Measurements from ENCODE around the gene SAMD13.

The SAMD13 gene

DNA sequence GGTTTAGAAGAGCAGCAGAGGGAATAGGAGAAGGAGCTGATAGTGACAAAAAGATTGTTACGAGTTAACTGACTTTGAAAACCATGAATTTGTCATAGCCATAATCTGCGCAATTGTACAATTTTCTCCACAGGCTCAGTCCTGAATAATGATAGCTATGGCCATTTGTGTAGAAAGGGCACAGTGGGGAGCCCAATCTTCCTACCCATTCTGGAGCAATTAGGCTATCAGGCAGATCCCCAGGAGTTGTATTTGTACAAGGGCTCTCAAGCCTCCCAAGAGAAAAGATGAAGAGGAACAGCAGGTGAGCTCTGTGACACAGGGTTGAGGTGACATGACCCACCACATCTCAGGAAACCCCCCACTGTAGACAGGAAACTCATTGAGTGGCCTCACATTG lies 42.1 kb upstream of the SAMD13 start:
- TF ChIP-seq, protein P1, sequence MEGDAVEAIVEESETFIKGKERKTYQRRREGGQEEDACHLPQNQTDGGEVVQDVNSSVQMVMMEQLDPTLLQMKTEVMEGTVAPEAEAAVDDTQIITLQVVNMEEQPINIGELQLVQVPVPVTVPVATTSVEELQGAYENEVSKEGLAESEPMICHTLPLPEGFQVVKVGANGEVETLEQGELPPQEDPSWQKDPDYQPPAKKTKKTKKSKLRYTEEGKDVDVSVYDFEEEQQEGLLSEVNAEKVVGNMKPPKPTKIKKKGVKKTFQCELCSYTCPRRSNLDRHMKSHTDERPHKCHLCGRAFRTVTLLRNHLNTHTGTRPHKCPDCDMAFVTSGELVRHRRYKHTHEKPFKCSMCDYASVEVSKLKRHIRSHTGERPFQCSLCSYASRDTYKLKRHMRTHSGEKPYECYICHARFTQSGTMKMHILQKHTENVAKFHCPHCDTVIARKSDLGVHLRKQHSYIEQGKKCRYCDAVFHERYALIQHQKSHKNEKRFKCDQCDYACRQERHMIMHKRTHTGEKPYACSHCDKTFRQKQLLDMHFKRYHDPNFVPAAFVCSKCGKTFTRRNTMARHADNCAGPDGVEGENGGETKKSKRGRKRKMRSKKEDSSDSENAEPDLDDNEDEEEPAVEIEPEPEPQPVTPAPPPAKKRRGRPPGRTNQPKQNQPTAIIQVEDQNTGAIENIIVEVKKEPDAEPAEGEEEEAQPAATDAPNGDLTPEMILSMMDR (conservative IDR thresholded peaks at IDR 0.05; ENCODE audit: low read depth, low read length), result no peak
- DNase-seq (ENCODE audit: low read depth), result no peak
- no peak overlapping the region for H3K4me3 ChIP-seq (ENCODE audit: low read depth, low read length)

DNA sequence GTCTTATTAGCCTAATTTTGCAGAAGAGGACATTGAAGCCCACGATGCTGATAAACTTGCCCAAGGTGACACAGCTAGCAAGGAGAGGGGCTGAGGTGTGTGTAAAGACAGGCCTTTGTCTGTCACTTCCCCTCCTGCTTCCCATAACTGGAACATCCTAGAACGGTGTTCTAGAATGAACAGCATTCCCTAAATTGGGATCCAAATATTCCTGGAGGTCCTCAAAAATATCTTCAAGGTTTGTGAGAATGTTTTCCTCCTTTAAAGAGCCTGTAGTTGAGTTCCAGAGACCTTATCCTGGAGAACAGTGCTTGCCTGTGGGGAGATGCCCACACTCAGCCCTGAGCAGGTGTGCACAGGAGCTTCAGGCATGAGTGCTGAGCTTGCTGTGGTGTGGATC lies 41.5 kb upstream of the SAMD13 start:
- no peak overlapping the region for H3K4me3 ChIP-seq (ENCODE audit: low read depth, low read length)
- no peak for DNase-seq (ENCODE audit: low read depth)
- TF ChIP-seq, protein P1 (conservative IDR thresholded peaks at IDR 0.05; ENCODE audit: low read depth, low read length), result no peak

DNA sequence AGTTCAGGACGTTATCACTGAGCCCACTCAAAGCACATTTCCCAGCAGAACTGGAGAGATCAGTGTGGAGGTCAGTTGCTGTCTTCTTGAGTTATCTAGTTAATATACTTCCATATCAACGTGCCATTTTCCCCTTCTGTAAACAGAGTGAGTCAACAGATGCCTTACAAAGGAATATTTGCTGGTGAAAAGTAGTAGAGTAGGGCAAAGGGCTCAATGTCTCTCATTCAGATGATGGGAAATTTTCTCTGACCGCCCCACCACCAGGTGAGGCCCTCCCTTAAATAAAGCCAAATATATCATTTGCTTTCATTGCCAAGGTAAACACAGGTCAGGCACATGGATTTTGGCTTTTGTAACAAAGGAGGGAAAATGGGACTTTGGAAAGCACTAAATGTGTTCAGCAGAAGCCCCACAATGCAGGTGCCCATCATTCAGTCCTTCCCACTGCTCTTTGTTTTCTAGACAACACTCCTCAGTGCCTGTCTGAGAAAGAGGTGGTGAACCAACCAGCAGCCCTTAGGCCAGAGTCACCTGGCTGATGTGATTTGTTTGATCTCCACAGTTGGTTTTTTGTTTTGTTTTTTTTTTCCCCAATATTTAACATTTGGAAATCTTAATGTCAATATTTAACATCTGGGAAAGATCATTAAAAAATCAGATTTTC lies 40.5 kb upstream of the SAMD13 start:
- no peak overlapping the region for H3K4me3 ChIP-seq (ENCODE audit: low read depth, low read length)
- DNase-seq (ENCODE audit: low read depth), result no peak
- TF ChIP-seq, protein P1 (conservative IDR thresholded peaks at IDR 0.05; ENCODE audit: low read depth, low read length), result no peak

DNA sequence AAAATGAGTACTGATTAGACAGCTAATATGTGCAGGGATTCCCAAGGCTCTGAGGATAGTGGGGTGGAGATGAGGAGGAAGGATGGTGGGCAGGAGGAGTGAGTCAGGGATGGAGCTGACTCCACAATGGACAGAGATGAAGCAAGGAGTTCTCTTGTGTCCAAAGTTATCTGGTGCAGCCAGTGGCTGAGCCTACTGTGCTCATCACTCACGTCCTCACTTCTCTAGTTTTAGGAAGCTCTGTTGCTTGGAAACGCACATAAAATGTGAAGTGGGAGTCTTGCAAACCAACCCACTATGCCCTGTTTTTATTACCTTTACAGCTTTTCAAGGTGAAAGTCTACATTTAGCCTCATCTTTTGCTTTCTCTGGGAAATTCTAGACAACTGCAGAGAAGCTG lies 36.5 kb upstream of the SAMD13 start:
- DNase-seq (ENCODE audit: low read depth), result no peak
- TF ChIP-seq, protein P1 (conservative IDR thresholded peaks at IDR 0.05; ENCODE audit: low read depth, low read length), result no peak
- no peak overlapping the region for H3K4me3 ChIP-seq (ENCODE audit: low read depth, low read length)

DNA sequence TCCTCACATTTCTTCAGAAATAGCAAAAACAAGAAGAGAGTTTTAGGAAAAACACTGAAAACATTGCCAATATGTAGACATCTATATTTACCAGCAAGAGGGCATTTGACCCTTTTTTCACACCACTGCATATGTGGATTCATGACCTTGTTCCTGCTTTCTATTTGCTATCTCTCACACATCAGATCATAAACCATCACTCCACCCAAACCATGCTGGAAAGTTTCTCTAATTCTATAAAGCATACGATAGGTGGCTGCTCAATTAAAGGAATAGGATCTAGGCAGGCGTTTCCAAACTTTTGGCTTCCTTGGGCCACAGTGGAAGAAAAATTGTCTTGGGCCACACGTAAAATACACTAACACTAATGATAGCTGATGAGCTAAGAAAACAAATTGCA lies 35.6 kb upstream of the SAMD13 start:
- TF ChIP-seq, protein P1 (conservative IDR thresholded peaks at IDR 0.05; ENCODE audit: low read depth, low read length), result no peak
- no peak overlapping the region for H3K4me3 ChIP-seq (ENCODE audit: low read depth, low read length)
- DNase-seq (ENCODE audit: low read depth), result no peak

DNA sequence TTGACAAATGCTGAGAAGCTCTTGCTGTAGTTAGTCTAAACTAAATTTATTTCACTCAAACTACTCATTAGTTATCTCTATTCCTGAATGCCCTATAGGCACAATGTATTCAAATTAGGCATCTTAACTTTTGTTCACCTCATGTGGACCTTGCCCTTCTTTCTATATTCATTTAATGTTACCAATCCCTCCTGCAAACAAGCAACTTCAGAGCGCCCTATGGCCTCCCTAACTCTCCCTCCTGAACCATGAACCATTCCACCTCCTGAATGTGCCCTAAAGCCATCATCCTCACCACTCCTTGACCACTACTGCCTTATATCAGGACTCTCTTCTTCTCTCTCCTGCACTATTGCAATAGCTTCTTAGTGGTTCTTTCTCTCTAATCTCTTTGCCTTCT lies 34.8 kb upstream of the SAMD13 start:
- H3K4me3 ChIP-seq (ENCODE audit: low read depth, low read length), result no peak overlapping the region
- TF ChIP-seq, protein P1 (conservative IDR thresholded peaks at IDR 0.05; ENCODE audit: low read depth, low read length), result no peak
- no peak for DNase-seq (ENCODE audit: low read depth)

DNA sequence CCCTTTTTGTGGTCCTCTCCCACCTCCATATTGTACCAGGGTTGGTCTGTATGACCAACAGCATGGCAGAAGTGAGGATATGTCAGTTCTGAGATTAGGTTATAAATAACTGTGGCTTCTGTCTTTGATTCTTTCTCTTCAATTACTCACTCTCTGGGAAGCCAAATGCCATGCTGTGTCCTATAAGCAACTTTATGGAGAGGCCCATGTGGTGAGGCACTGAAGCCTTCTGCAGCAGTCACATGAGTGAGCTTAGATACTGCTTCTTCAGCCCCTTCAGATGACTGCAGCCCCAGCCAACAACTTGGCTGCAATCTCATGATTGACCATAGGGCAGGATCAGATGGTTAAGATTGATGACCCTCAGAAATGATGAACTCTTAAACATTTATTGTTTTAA lies 34.0 kb upstream of the SAMD13 start:
- no peak overlapping the region for H3K4me3 ChIP-seq (ENCODE audit: low read depth, low read length)
- TF ChIP-seq, protein P1 (conservative IDR thresholded peaks at IDR 0.05; ENCODE audit: low read depth, low read length), result no peak
- DNase-seq (ENCODE audit: low read depth), result no peak
